Measurements from ENCODE around the gene S100P. TPM values are rescaled to one million over a fixed set of nuclear protein-coding genes. Genes with fewer than 3 reads are reported as not detected.
"Not testable (repeated sequence)": the region's sequence is repeated elsewhere in the genome, so short reads cannot be mapped to it uniquely, and the experiment has no call there.

S100P gene
- total RNA-seq: 34.1 and 37.1 TPM in 2 replicates

GRCh38 chr4:6693231-6694176 lies at the start of gene S100P:
S100P (plus strand) TSS chr4:6693878; CDS start chr4:6693933, 55 bp downstream.
- intact Hi-C loops (cut with micrococcal nuclease): loop anchor here (10.0 kb wide), 1 partner anchor 489 kb away; the partner anchor contains the start of gene JAKMIP1

- intact Hi-C loops (cut with micrococcal nuclease): loop anchor here (5.0 kb wide), 1 partner anchor 378 kb away; the partner anchor contains the start of gene WFS1
Measured at GRCh38 chr4:6644792-6645530, 48.7 kb upstream of the S100P start.

- intact Hi-C loops (cut with micrococcal nuclease): no loop called here
Measured at GRCh38 chr4:6647169-6647568, 46.5 kb upstream of the S100P start.

DNA sequence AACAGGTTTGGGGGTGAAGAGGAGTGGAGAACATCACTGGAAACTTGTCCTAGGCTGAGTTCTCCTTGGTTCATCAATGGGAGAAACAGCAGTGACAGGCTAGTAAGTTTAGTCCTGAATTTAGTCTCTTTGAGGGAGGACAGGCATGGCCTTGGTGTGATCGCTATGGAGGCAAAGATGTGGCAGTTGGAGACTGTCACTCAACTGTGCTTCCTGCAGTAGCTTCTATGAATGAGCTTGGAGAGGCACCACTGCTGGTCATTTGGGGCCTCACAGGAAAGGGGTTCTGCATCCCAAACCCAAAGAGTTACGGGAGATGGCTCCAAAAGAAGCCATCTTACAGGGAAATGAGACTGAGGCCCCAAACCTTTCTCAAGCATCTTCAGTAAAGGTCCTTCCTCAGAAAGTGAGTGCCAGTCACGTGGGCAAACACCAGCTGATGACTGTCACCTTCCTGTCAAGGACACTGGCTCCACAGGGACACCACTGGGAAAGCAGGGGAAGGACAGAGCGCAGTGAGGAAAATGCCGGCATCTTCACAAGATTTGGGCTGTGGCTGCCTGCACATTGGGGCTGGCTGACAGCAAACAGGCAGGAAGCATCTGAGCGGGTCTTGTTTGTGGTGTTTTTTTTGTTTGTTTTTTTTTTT lies 46.0 kb upstream of the S100P start:
- intact Hi-C loops (cut with micrococcal nuclease): no loop called here

GRCh38 chr4:6649216-6649615 lies 44.5 kb upstream of the S100P start:
- intact Hi-C loops (cut with micrococcal nuclease): no loop called here

DNA sequence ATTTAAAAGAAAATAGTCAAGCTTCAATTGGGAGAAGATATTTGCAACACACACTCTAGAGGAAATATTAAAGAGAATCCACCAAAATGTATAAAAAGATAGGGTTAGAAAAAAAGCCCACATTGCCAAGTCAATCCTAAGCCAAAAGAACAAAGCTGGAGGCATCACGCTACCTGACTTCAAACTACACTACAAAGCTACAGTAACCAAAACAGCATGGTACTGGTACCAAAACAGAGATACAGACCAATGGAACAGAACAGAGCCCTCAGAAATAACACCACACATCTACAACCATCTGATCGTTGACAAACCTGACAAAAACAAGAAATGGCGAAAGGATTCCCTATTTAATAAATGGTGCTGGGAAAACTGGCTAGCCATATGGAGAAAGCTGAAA lies 39.5 kb upstream of the S100P start:
- intact Hi-C loops (cut with micrococcal nuclease): not testable (repeated sequence)

DNA sequence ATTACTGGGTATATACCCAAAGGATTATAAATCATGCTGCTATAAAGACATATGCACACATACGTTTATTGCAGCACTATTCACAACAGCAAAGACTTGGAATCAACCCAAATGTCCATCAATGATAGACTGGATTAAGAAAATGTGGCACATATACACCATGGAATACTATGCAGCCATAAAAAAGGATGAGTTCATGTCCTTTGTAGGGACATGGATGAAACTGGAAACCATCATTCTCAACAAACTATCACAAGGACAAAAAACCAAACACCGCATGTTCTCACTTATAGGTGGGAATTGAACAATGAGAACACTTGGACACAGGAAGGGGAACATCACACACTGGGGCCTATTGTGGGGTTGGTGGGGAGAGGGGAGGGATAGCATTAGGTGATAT lies 38.4 kb upstream of the S100P start:
- intact Hi-C loops (cut with micrococcal nuclease): not testable (repeated sequence)

- intact Hi-C loops (cut with micrococcal nuclease): no loop called here
Measured at GRCh38 chr4:6655924-6656323, 37.8 kb upstream of the S100P start.

GRCh38 chr4:6657242-6658208 lies 36.2 kb upstream of the S100P start:
- intact Hi-C loops (cut with micrococcal nuclease): no loop called here

- intact Hi-C loops (cut with micrococcal nuclease): no loop called here
Measured at GRCh38 chr4:6658209-6658595, 35.5 kb upstream of the S100P start.

- intact Hi-C loops (cut with micrococcal nuclease): no loop called here
Measured at GRCh38 chr4:6658597-6659075, 35.0 kb upstream of the S100P start.

- intact Hi-C loops (cut with micrococcal nuclease): no loop called here
Measured at GRCh38 chr4:6659897-6660296, 33.8 kb upstream of the S100P start.

- intact Hi-C loops (cut with micrococcal nuclease): no loop called here
Measured at GRCh38 chr4:6660430-6660829, 33.2 kb upstream of the S100P start.

DNA sequence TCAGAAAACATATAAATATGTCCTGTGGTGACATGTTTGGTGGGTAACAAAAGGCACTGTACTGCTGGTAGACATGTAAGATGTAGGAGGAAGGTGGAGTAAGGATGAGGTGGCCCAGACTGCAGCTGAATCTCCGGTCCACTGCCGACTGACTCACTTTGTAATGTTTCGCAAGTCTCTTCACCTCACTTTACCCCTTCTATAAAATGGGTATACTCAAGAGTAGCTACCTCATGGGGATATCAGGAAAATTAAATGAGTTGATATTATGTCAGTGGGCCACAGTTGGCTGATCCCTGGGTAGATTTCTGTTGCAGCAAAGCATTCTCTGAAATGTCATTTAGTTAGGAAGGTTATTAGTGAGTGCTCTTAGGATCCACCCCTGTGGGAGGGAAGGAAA lies 31.1 kb upstream of the S100P start:
- intact Hi-C loops (cut with micrococcal nuclease): no loop called here

GRCh38 chr4:6663596-6664393 lies 29.9 kb upstream of the S100P start:
- intact Hi-C loops (cut with micrococcal nuclease): no loop called here

DNA sequence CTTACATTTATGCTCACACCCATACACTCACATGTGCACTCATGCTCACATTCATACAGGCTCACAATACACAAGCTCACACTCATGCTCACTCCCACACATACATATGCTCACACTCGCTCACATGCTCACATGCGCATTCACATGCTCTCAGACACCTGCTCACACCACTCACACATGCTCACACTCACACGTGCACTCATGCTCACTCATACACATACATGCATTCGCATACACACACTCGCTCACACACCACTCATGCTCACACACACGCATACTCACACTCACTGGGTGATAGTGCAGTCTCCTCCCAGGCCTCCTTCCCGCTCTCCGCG lies 28.4 kb upstream of the S100P start:
- intact Hi-C loops (cut with micrococcal nuclease): no loop called here

- intact Hi-C loops (cut with micrococcal nuclease): no loop called here
Measured at GRCh38 chr4:6668391-6668790, 25.3 kb upstream of the S100P start.

DNA sequence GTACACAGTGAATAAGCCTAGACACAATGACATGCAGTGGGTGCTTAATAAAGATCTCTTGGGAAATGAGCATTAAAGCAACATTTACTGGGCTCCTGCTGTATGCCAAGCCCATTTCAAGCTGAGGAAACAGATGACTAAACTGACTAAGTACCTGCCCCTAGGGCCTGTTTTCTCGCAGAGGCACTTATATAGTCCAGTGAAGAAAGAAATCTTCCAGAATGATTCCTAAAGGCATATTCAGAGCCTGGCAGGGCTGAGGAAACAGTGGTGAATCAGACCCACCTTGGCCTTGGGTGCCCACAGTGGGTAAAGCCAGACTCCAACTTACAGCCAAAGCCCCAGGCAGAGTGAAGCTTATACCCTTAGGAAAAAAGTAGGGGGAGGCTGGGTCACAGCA lies 22.0 kb upstream of the S100P start:
- intact Hi-C loops (cut with micrococcal nuclease): no loop called here

- intact Hi-C loops (cut with micrococcal nuclease): no loop called here
Measured at GRCh38 chr4:6672131-6672530, 21.5 kb upstream of the S100P start.
